ENCODE data around the gene EBLN1. TPM values are rescaled to one million over a fixed set of nuclear protein-coding genes. Genes with fewer than 3 reads are reported as not detected.

Gene EBLN1
- polyA plus RNA-seq, 1 experiment: not detected

- DNase-seq (ENCODE audit: low read depth): no peak
- peaks cover 5% of the 10 kb centered on the region for H3K27me3 ChIP-seq (ENCODE audit: control insufficient read depth, insufficient read depth, low read length)
- TF ChIP-seq CTCF (IDR thresholded peaks at IDR 0.05; ENCODE audit: insufficient read depth, low read depth, low read length): no peak
- no peaks in the 10 kb centered on the region for H3K36me3 ChIP-seq (ENCODE audit: control insufficient read depth, insufficient read depth, low read length)
- CTCF ChIA-PET: interaction anchor here (0.8 kb wide), 1 partner anchor 10 kb away, joined by 4 read pairs; no protein-coding TSS in a partner anchor
- H3K4me3 ChIP-seq (ENCODE audit: low read depth, low read length): no peak overlapping the region
- POLR2A ChIA-PET: no interaction called here
Measured at GRCh38 chr10:22253580-22253882, 35.7 kb upstream of the EBLN1 start.

GRCh38 chr10:22252801-22253579 lies 35.2 kb upstream of the EBLN1 start:
- POLR2A ChIA-PET: no interaction called here
- no peak for DNase-seq (ENCODE audit: low read depth)

GRCh38 chr10:22252224-22252800 lies 34.5 kb upstream of the EBLN1 start:
- no peak for DNase-seq (ENCODE audit: low read depth)
- Histone ChIP-seq H3K27me3 (ENCODE audit: control insufficient read depth, insufficient read depth, low read length) (peaks cover 5% of the 10 kb centered on the region; the same call in 1 of the 2 replicates), H3K4me3 (ENCODE audit: low read depth, low read length) (peak overlapping the region; percentile 50), H3K36me3 (ENCODE audit: control insufficient read depth, insufficient read depth, low read length) (no peaks in the 10 kb centered on the region)
- ChIA-PET POLR2A (no interaction called here), CTCF (no interaction called here)
- no peak for TF ChIP-seq CTCF (IDR thresholded peaks at IDR 0.05; ENCODE audit: insufficient read depth, low read depth, low read length)

More at GRCh38 chr10:22252801-22253579, 35.2 kb upstream of the EBLN1 start:
- H3K36me3 ChIP-seq (ENCODE audit: control insufficient read depth, insufficient read depth, low read length): no peaks in the 10 kb centered on the region
- CTCF ChIA-PET: interaction anchor here (0.8 kb wide), 1 partner anchor 9 kb away, joined by 4 read pairs; no protein-coding TSS in a partner anchor
- TF ChIP-seq CTCF (IDR thresholded peaks at IDR 0.05; ENCODE audit: insufficient read depth, low read depth, low read length): no peak
- H3K27me3 ChIP-seq (ENCODE audit: control insufficient read depth, insufficient read depth, low read length): peaks cover 5% of the 10 kb centered on the region; the same call in 1 of the 2 replicates
- H3K4me3 ChIP-seq (ENCODE audit: low read depth, low read length): peak overlapping the region; percentile 50

- ChIA-PET POLR2A (no interaction called here), CTCF (no interaction called here)
- 0 out of 2 replicates have a peak, but pooled peaks have one; percentile 1 for TF ChIP-seq CTCF (IDR thresholded peaks at IDR 0.05; ENCODE audit: insufficient read depth, low read depth, low read length)
- H3K4me3 ChIP-seq (ENCODE audit: low read depth, low read length): peak overlapping the region; percentile 50
- DNase-seq (ENCODE audit: low read depth): no peak
- H3K36me3 ChIP-seq (ENCODE audit: control insufficient read depth, insufficient read depth, low read length): no peaks in the 10 kb centered on the region
- H3K27me3 ChIP-seq (ENCODE audit: control insufficient read depth, insufficient read depth, low read length): peaks cover 3% of the 10 kb centered on the region; the same call in 1 of the 2 replicates
Measured at GRCh38 chr10:22251751-22252223, 34.0 kb upstream of the EBLN1 start.

GRCh38 chr10:22250897-22251660 lies 33.3 kb upstream of the EBLN1 start:
- Histone ChIP-seq H3K4me3 (ENCODE audit: low read depth, low read length) (peak overlapping the region; percentile 50), H3K36me3 (ENCODE audit: control insufficient read depth, insufficient read depth, low read length) (no peaks in the 10 kb centered on the region), H3K27me3 (ENCODE audit: control insufficient read depth, insufficient read depth, low read length) (peaks cover 3% of the 10 kb centered on the region; the same call in 1 of the 2 replicates)
- DNase-seq (ENCODE audit: low read depth): no peak
- no peak for TF ChIP-seq CTCF (IDR thresholded peaks at IDR 0.05; ENCODE audit: insufficient read depth, low read depth, low read length)
- ChIA-PET POLR2A (no interaction called here), CTCF (no interaction called here)
